Left lung (tissue), 10 donors: ENCODE measurements around the gene CAMK2D. TPM values are rescaled to one million over a fixed set of nuclear protein-coding genes. Genes with fewer than 3 reads are reported as not detected.

Source experiments
- ATAC-seq: fragments of 200-7000 bp; cut with Tn5 transposase; one replicate; pipeline ENCODE4 v1.9.1; 2020; ENCODE audit warnings: moderate library complexity
- DNase-seq, 4 donors: peaks; one replicate each; pipeline ENCODE4 v3.0.0-alpha.2; 2013 to 2020
- H3K27ac ChIP-seq, 2 donors: fragments of 200-600 bp; sonication (generic) in 1 of 2; one replicate each; pipeline versions ENCODE4 v1.5.0 to v1.8.0; 2020 to 2021
- H3K27me3 ChIP-seq, 2 donors: fragments of 200-600 bp; sonication (generic) in 1 of 2; one replicate each; pipeline versions ENCODE4 v1.5.0 to v1.8.0; 2020 to 2021
- H3K36me3 ChIP-seq, 2 donors: fragments of 200-600 bp; sonication (generic) in 1 of 2; one replicate each; pipeline versions ENCODE4 v1.5.0 to v1.8.0; 2020 to 2021
- H3K4me1 ChIP-seq, 2 donors: fragments of 200-600 bp; one replicate each; pipeline ENCODE4 v1.8.0; 2021
- H3K4me3 ChIP-seq, 2 donors: fragments of 200-600 bp; sonication (generic) in 1 of 2; one replicate each; pipeline versions ENCODE4 v1.5.0 to v1.8.0; 2020 to 2021; ENCODE audit warnings: mild to moderate bottlenecking in 1 of 2
- H3K9me3 ChIP-seq, 2 donors: fragments of 200-600 bp; sonication (generic) in 1 of 2; one replicate each; pipeline versions ENCODE4 v1.5.0 to v1.8.0; 2020 to 2021
- CTCF ChIP-seq, 2 donors: fragments of 200-600 bp; sonication (generic) in 1 of 2; IDR thresholded peaks; one replicate each; pipeline versions ENCODE4 v1.5.0 to v1.8.0; 2021; ENCODE audit warnings: antibody characterized with exemption in 2 of 2
- intact Hi-C, 2 donors: fragments of 100-400 bp; cut with DNase I; formaldehyde crosslinking; loops; one replicate each; pipeline versions ENCODE4 v1.11.2 to v1.14.2; 2022
- polyA plus RNA-seq, 6 donors: library from polyadenylated mRNA; unstranded; fragments of 120-200 nt; gene quantifications; one replicate each; pipeline ENCODE4 v1.2.1, GENCODE V29; 2013; ENCODE audit not compliant: insufficient read length in 6 of 6
- total RNA-seq, 2 donors: library from RNA; stranded (reverse); fragmentation: NEBNext Ultra II Directional; extraction: Animal tissue kit (Norgen Biotek cat#: 25700); gene quantifications; one replicate each; pipeline ENCODE4 v1.2.1, GENCODE V29; 2021
- donor health status: DM: no; HTN: yes; CAD: no.
- donor health status: DM: no; HTN: no; CAD: no.

The CAMK2D gene
- total and polyA plus RNA-seq, 8 donors, result 50.3 to 93.2 (median 68.4) TPM

- Histone ChIP-seq H3K9me3 (no peaks in the 10 kb centered on the region), H3K27ac (peak overlapping the region in 1 of 2 donors; percentile 100), H3K4me3 (peak overlapping the region in 1 of 2 donors; percentile 79), H3K27me3 (peaks cover 0 to 18% of the 10 kb centered on the region in 2 donors), H3K36me3 (no peaks in the 10 kb centered on the region), H3K4me1 (peaks cover 3 to 48% of the 10 kb centered on the region in 2 donors)
- DNase-seq (no peak), ATAC-seq (no peak)
- no peak for TF ChIP-seq CTCF (IDR thresholded peaks at IDR 0.05)
- intact Hi-C loops, result no loop called here
Observed at GRCh38 chr4:113758372-113758771, 3.2 kb downstream of the CAMK2D start.

GRCh38 chr4:113757486-113757885, 4.1 kb downstream of the CAMK2D start:
- no peak overlapping the region for H3K27ac ChIP-seq
- DNase-seq, result no peak
- no peaks in the 10 kb centered on the region for H3K9me3 ChIP-seq
- H3K4me3 ChIP-seq, result no peak overlapping the region
- no peak for ATAC-seq
- intact Hi-C loops, result no loop called here
- TF ChIP-seq CTCF (IDR thresholded peaks at IDR 0.05), result no peak
- H3K36me3 ChIP-seq, result no peaks in the 10 kb centered on the region
- peaks cover 3 to 47% of the 10 kb centered on the region in 2 donors for H3K4me1 ChIP-seq
- peaks cover 0 to 18% of the 10 kb centered on the region in 2 donors for H3K27me3 ChIP-seq

- TF ChIP-seq CTCF (IDR thresholded peaks at IDR 0.05), result no peak
- Histone ChIP-seq H3K27me3 (peaks cover 0 to 12% of the 10 kb centered on the region in 2 donors), H3K4me1 (peaks cover 3 to 47% of the 10 kb centered on the region in 2 donors), H3K9me3 (no peaks in the 10 kb centered on the region), H3K36me3 (no peaks in the 10 kb centered on the region), H3K27ac (no peak overlapping the region), H3K4me3 (no peak overlapping the region)
- DNase-seq, result no peak
- no peak for ATAC-seq
- intact Hi-C loops, result no loop called here
Observed at GRCh38 chr4:113756005-113756410, 5.5 kb downstream of the CAMK2D start.

GRCh38 chr4:113750734-113751133, 10.8 kb downstream of the CAMK2D start:
- intact Hi-C loops, result no loop called here
- ATAC-seq (no peak), DNase-seq (no peak)
- H3K36me3 ChIP-seq, result peaks cover 0 to 1% of the 10 kb centered on the region in 2 donors
- no peaks in the 10 kb centered on the region for H3K27me3 ChIP-seq
- H3K4me3 ChIP-seq, result no peak overlapping the region
- no peaks in the 10 kb centered on the region for H3K9me3 ChIP-seq
- H3K4me1 ChIP-seq, result peaks cover 0 to 15% of the 10 kb centered on the region in 2 donors
- H3K27ac ChIP-seq, result no peak overlapping the region
- no peak for TF ChIP-seq CTCF (IDR thresholded peaks at IDR 0.05)

- TF ChIP-seq CTCF (IDR thresholded peaks at IDR 0.05), result no peak
- peaks cover 0 to 11% of the 10 kb centered on the region in 2 donors for H3K4me1 ChIP-seq
- peaks cover 0 to 4% of the 10 kb centered on the region in 2 donors for H3K36me3 ChIP-seq
- H3K4me3 ChIP-seq, result no peak overlapping the region
- intact Hi-C loops, result no loop called here
- H3K27me3 ChIP-seq, result no peaks in the 10 kb centered on the region
- DNase-seq, result no peak
- ATAC-seq, result no peak
- H3K9me3 ChIP-seq, result no peaks in the 10 kb centered on the region
- H3K27ac ChIP-seq, result no peak overlapping the region
Observed at GRCh38 chr4:113750296-113750695, 11.2 kb downstream of the CAMK2D start.
